Keratinocyte (primary cell): ENCODE measurements around the gene ROBO2. TPM values are rescaled to one million over a fixed set of nuclear protein-coding genes. Genes with fewer than 3 reads are reported as not detected.
A peak's percentile ranks its signal among the peaks of the same experiment; 100 is the strongest.

Experiments
- DNase-seq: peaks from one replicate; pipeline ENCODE4 v3.0.0-alpha.2; 2011; ENCODE audit warnings: low read depth, missing footprints, low spot score
- FAIRE-seq: peaks from 2 replicates; lab custom pipeline; 2011; peaks lifted over from hg19 to GRCh38; lab: Jason Lieb, UNC
- H2AFZ ChIP-seq: 2 replicates; pipeline ENCODE4 v1.6.0; 2012; ENCODE audit warnings: low read length, control low read depth, inconsistent platforms; ENCODE audit not compliant: control insufficient read depth
- H3K27ac ChIP-seq: 2 replicates; pipeline ENCODE4 v1.5.1; 2011; ENCODE audit warnings: low read length; ENCODE audit not compliant: control insufficient read depth, insufficient read depth
- H3K27me3 ChIP-seq: 3 replicates; pipeline ENCODE4 v1.6.0; 2011; ENCODE audit warnings: low read length; ENCODE audit not compliant: control insufficient read depth, insufficient read depth; ENCODE audit errors: extremely low read depth
- H3K36me3 ChIP-seq, 2 experiments: 2 replicates in 1 of 2; 3 replicates in 1 of 2; pipeline ENCODE4 v1.5.1; 2011; ENCODE audit warnings: low read length in 2 of 2, mild to moderate bottlenecking in 1 of 2; ENCODE audit not compliant: control insufficient read depth in 2 of 2, insufficient read depth in 2 of 2; ENCODE audit errors: extremely low read depth in 1 of 2
- H3K4me1 ChIP-seq: 3 replicates; pipeline ENCODE4 v1.5.1; 2011; ENCODE audit warnings: low read length; ENCODE audit not compliant: control insufficient read depth, insufficient read depth; ENCODE audit errors: extremely low read depth
- H3K4me2 ChIP-seq: 3 replicates; pipeline ENCODE4 v1.6.0; 2011; ENCODE audit warnings: low read depth, low read length; ENCODE audit not compliant: control insufficient read depth, insufficient read depth; ENCODE audit errors: extremely low read depth
- H3K4me3 ChIP-seq, 3 experiments: fragments of 200-600 bp in 1 of 3; sonication (generic) in 1 of 3; 2 replicates in 2 of 3; 3 replicates in 1 of 3; pipeline ENCODE4 v1.5.1; 2011 to 2016; ENCODE audit warnings: low read length in 3 of 3, mild to moderate bottlenecking in 3 of 3, control low read depth in 2 of 3, inconsistent platforms in 1 of 3, low read depth in 1 of 3, mixed read lengths in 1 of 3, mixed run types in 1 of 3, moderate library complexity in 1 of 3; ENCODE audit not compliant: control insufficient read depth in 2 of 3, insufficient read depth in 2 of 3; ENCODE audit errors: extremely low read depth in 1 of 3
- H3K79me2 ChIP-seq: 2 replicates; pipeline ENCODE4 v1.6.0; 2012; ENCODE audit warnings: low read length; ENCODE audit not compliant: control insufficient read depth, insufficient read depth
- H3K9ac ChIP-seq: 3 replicates; pipeline ENCODE4 v1.6.0; 2011; ENCODE audit warnings: low read length; ENCODE audit not compliant: control insufficient read depth, insufficient read depth; ENCODE audit errors: extremely low read depth
- H3K9me1 ChIP-seq: 3 replicates; pipeline ENCODE4 v1.6.0; 2011; ENCODE audit warnings: low read length; ENCODE audit not compliant: control insufficient read depth, insufficient read depth; ENCODE audit errors: extremely low read depth
- H3K9me3 ChIP-seq: 2 replicates; pipeline ENCODE4 v1.5.1; 2012; ENCODE audit warnings: low read depth, low read length; ENCODE audit not compliant: control insufficient read depth
- H4K20me1 ChIP-seq: 3 replicates; pipeline ENCODE4 v1.6.0; 2011; ENCODE audit warnings: low read length; ENCODE audit not compliant: control insufficient read depth, insufficient read depth; ENCODE audit errors: extremely low read depth
- CTCF ChIP-seq, 3 experiments: IDR thresholded peaks in 1 of 3; conservative IDR thresholded peaks in 1 of 3; optimal IDR thresholded peaks in 1 of 3; 2 replicates in 2 of 3; 3 replicates in 1 of 3; pipeline versions ENCODE3 to v1.5.1; 2011; ENCODE audit warnings: low read length in 3 of 3, mild to moderate bottlenecking in 3 of 3, moderate library complexity in 2 of 3, control low read depth in 1 of 3, inconsistent platforms in 1 of 3; ENCODE audit not compliant: insufficient read depth in 2 of 3; ENCODE audit errors: extremely low read depth in 1 of 3
- EZH2 ChIP-seq: IDR thresholded peaks from one replicate; pipeline ENCODE4 v1.6.1; 2012; ENCODE audit warnings: inconsistent platforms, mild to moderate bottlenecking, low read length, moderate library complexity
- dilution Hi-C: fragments of 300-500 bp; cut with MboI; formaldehyde crosslinking; loops from one replicate; pipeline ENCODE4 v1.7.0; 2020; ENCODE audit warnings: low sequenced_read_pairs; ENCODE audit not compliant: extremely low pct_ligation_motif_present
- polyA plus RNA-seq, 5 experiments: library from polyadenylated mRNA; depleted of rRNA in 3 of 5; stranded (reverse) in 3 of 5; stranded (forward) in 1 of 5; unstranded in 1 of 5; fragments of >200 nt; gene quantifications; 1 replicate in 1 of 5; 2 replicates in 3 of 5; 3 replicates in 1 of 5; pipeline versions ENCODE4 v1.2.1 to v1.2.3, GENCODE V29; 2011 to 2012; ENCODE audit warnings: missing spikeins in 2 of 5, low read depth in 1 of 5, low replicate concordance in 1 of 5

Gene ROBO2
- polyA plus RNA-seq, 1 donor (not counting 4 experiments of a cell fraction or from before 2014, with no cell fraction given): 0.30 TPM

GRCh38 chr3:77190374-77190773 lies 150.5 kb downstream of the ROBO2 start:
- no peaks in the 10 kb centered on the region for H3K9me3 ChIP-seq
- H3K9me1 ChIP-seq: no peaks in the 10 kb centered on the region
- H3K9ac ChIP-seq: no peak overlapping the region
- peak overlapping the region; percentile 17 for H2AFZ ChIP-seq
- dilution Hi-C loops: no loop called here
- H3K27me3 ChIP-seq: no peaks in the 10 kb centered on the region
- FAIRE-seq (no peak), DNase-seq (no peak)
- H3K4me2 ChIP-seq: no peak overlapping the region
- H3K4me3 ChIP-seq: no peak overlapping the region
- no peaks in the 10 kb centered on the region for H3K36me3 ChIP-seq
- no peak overlapping the region for H3K27ac ChIP-seq
- no peaks in the 10 kb centered on the region for H3K4me1 ChIP-seq
- TF ChIP-seq CTCF (optimal IDR thresholded peaks at IDR 0.05 in 1 of 3, IDR thresholded peaks at IDR 0.05 in 1 of 3, conservative IDR thresholded peaks at IDR 0.05 in 1 of 3; ENCODE audit: extremely low read depth in 1 of 3, insufficient read depth in 2 of 3, low read length in 3 of 3) (no peak), EZH2 (no peak)
- no peaks in the 10 kb centered on the region for H4K20me1 ChIP-seq
- H3K79me2 ChIP-seq: no peaks in the 10 kb centered on the region

- DNase-seq: no peak
- no peak overlapping the region for H3K9ac ChIP-seq
- H3K9me3 ChIP-seq: no peaks in the 10 kb centered on the region
- FAIRE-seq: no peak
- no peaks in the 10 kb centered on the region for H4K20me1 ChIP-seq
- H3K36me3 ChIP-seq: no peaks in the 10 kb centered on the region
- no peaks in the 10 kb centered on the region for H3K4me1 ChIP-seq
- no peak overlapping the region for H3K27ac ChIP-seq
- no peaks in the 10 kb centered on the region for H3K9me1 ChIP-seq
- H3K27me3 ChIP-seq: no peaks in the 10 kb centered on the region
- no peak overlapping the region for H2AFZ ChIP-seq
- no peaks in the 10 kb centered on the region for H3K79me2 ChIP-seq
- no peak overlapping the region for H3K4me2 ChIP-seq
- H3K4me3 ChIP-seq: no peak overlapping the region
- TF ChIP-seq CTCF (optimal IDR thresholded peaks at IDR 0.05 in 1 of 3, IDR thresholded peaks at IDR 0.05 in 1 of 3, conservative IDR thresholded peaks at IDR 0.05 in 1 of 3; ENCODE audit: extremely low read depth in 1 of 3, insufficient read depth in 2 of 3, low read length in 3 of 3) (no peak), EZH2 (no peak)
- dilution Hi-C loops: no loop called here
Measured at GRCh38 chr3:77191014-77191413, 151.1 kb downstream of the ROBO2 start.
